C1 segment of cervical spinal cord (tissue), 14 donors: ENCODE measurements around the gene PAGR1.
"Not testable (repeated sequence)": the region's sequence is repeated elsewhere in the genome, so short reads cannot be mapped to it uniquely, and the experiment has no call there.

Experiments
- DNase-seq, 14 donors: peaks; one replicate each; lab custom pipeline; 2025; lab: John Stamatoyannopoulos, UW

The PAGR1 gene

GRCh38 chr16:29811896-29812665 lies 3.9 kb upstream of the PAGR1 start, which contains the start of gene PRRT2:
TSS of gene PRRT2 (plus strand) at chr16:29812193. CDS start at chr16:29813055, 862 bp downstream.
- peak in 11 of 14 donors; percentile 39 to 88 (median 64) for DNase-seq

- peak in 2 of 14 donors; percentile 30 to 69 for DNase-seq
These were observed 3.0 kb upstream of the PAGR1 start for GRCh38 chr16:29812754-29813643.

GRCh38 chr16:29813644-29814562 lies 2.0 kb upstream of the PAGR1 start:
- DNase-seq, result peak in 1 of 14 donors; percentile 38

GRCh38 chr16:29814592-29814991 lies 1.4 kb upstream of the PAGR1 start:
- peak in 1 of 14 donors; percentile 42 for DNase-seq

GRCh38 chr16:29815032-29815721 lies 775 bp upstream of the PAGR1 start:
- peak in 4 of 14 donors; percentile 17 to 41 (median 30) for DNase-seq

GRCh38 chr16:29816694-29817441 lies 916 bp downstream of the PAGR1 start:
- DNase-seq, result peak in 8 of 14 donors; percentile 57 to 73 (median 64)

GRCh38 chr16:29818082-29818481 lies 2.1 kb downstream of the PAGR1 start:
- DNase-seq, result no peak

- peak in 1 of 14 donors; percentile 42 for DNase-seq
These were observed 3.6 kb downstream of the PAGR1 start for GRCh38 chr16:29819506-29819905.

GRCh38 chr16:29820271-29820701 lies 4.3 kb downstream of the PAGR1 start, which contains the start of gene MVP:
TSS of gene MVP (plus strand) at chr16:29820462. CDS start at chr16:29830550, 10,088 bp downstream.
- peak in 9 of 14 donors; percentile 21 to 75 (median 38) for DNase-seq

GRCh38 chr16:29820730-29821642 lies 5.0 kb downstream of the PAGR1 start:
- DNase-seq, result peak in 2 of 14 donors; percentile 24 to 35

GRCh38 chr16:29821643-29822115 lies 5.7 kb downstream of the PAGR1 start:
- DNase-seq, result no peak

GRCh38 chr16:29824589-29825144 lies 8.7 kb downstream of the PAGR1 start:
- no peak for DNase-seq

- DNase-seq, result peak in 8 of 14 donors; percentile 24 to 99 (median 62)
These were observed 9.4 kb downstream of the PAGR1 start for GRCh38 chr16:29825145-29826044.

- no peak for DNase-seq
These were observed 10.4 kb downstream of the PAGR1 start for GRCh38 chr16:29826342-29826695.

GRCh38 chr16:29830774-29831173 lies 14.8 kb downstream of the PAGR1 start:
- no peak for DNase-seq

- peak in 1 of 14 donors; percentile 83 for DNase-seq
These were observed 15.5 kb downstream of the PAGR1 start for GRCh38 chr16:29831490-29831889.

GRCh38 chr16:29833219-29833618 lies 17.3 kb downstream of the PAGR1 start:
- DNase-seq, result not testable (repeated sequence)
